HG03439 (cell line): ENCODE measurements around the gene EGLN1.
"Not testable (repeated sequence)": the region's sequence is repeated elsewhere in the genome, so short reads cannot be mapped to it uniquely, and the experiment has no call there.

Experiments used
- ATAC-seq: cut with Tn5 transposase; IDR thresholded peaks from one replicate; pipeline ENCODE4 v1.9.1; 2021; ENCODE audit warnings: mild to moderate bottlenecking, moderate library complexity; ENCODE audit not compliant: unreplicated experiment

EGLN1 gene

DNA sequence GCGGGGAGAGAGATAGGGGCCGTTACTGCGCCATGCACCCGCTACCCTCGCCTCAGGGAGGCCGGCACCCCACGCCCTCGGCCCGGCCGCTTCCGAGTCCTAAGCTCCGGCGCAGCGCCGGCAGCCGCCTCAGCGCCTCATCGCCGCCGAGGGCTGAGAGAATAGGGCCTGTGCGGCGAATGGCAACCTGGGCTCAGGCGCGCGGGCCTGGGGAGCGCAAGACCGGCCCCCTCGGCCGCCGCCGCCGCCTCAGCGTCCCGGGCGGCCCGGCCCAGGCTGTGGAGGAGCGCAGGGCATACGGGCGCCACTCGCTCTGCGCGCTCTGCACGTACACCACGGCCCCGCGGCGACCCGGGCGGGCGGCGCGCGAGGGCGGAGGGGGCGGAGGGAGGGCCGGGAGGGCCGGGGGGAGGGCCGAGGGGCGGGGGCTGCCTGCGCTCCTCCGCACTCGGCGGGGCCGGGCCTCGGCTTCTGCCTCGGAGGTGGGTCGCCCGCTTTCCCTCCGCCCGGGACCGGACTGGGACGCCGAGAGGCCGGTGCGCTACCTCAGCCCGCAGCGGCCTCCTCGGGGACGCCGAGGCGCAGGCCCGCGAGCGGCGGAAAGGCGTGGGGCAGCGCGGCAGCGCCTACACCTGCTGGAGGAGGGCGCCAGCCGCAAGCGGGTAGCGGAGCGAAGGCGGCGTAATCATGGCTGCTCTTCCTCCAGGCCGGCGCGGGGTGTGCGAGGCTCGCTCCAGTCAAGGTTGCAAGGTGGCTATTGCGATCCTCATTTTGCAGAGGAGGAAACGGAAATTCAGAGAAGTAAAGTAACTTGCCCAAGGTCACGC, at the start of gene EGLN1:
Gene EGLN1, minus strand, starts transcription at position 317 of the 827 bp plus-strand sequence. CDS start 399 bp downstream, outside the sequence.
- ATAC-seq = peak; percentile 82

DNA sequence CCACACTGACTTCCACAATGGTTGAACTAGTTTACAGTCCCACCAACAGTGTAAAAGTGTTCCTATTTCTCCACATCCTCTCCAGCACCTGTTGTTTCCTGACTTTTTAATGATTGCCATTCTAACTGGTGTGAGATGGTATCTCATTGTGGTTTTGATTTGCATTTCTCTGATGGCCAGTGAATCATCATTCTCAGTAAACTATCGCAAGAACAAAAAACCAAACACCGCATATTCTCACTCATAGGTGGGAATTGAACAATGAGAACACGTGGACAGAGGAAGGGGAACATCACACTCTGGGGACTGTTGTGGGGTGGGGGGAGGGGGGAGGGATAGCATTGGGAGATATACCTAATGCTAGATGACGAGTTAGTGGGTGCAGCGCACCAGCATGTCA, 49.4 kb upstream of the EGLN1 start:
- not testable (repeated sequence) for ATAC-seq

DNA sequence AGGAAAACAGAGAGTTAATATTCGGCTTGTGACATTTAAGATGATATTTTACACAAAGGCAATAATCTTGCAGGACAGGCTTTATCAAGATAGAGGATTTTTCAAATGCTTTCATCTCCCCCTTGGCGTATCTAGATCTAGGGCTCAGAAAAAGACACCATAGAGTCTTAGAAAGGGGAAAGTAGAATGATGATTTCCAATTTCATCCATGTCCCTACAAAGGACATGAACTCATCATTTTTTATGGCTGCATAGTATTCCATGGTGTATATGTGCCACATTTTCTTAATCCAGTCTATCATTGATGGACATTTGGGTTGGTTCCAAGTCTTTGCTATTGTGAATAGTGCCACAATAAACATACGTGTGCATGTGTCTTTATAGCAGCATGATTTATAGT, 48.9 kb upstream of the EGLN1 start:
- not testable (repeated sequence) for ATAC-seq

DNA sequence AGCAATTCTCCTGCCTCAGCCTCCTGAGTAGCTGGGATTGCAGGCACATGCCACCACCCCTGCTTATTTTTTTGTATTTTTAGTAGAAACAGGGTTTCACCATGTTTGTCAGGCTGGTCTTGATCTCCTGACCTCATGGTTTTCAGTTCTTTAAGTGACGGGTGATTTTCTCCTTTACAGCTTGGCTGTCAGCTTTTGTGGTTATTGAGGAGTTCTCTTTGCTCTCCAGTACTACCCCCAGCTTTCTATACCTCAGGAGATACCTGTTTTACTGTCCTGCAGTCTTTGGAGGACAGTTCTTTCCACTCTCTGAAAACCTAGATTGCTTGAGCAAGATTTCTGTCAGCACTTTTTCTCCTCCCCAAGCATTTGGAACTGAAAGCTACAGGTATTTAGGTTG, 45.9 kb upstream of the EGLN1 start:
- ATAC-seq = no peak

DNA sequence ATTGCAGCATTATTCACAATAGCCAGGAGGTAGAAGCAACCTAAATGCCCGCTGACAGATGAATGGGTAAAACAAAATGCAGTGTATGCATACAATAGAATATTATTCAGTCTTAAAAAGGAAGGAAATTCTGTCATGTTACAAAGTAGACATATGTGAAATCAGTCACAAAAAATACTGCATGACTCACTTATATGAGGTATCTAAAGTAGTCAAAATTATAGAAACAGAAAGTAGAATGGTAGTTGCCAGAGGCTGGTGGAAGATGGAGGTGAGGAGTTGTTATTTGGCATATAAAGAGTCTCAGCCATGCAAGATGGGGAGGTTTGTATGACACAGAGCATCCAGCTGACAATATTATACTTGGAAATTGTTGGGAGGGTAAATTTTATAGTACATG, 43.0 kb upstream of the EGLN1 start:
- no peak for ATAC-seq

DNA sequence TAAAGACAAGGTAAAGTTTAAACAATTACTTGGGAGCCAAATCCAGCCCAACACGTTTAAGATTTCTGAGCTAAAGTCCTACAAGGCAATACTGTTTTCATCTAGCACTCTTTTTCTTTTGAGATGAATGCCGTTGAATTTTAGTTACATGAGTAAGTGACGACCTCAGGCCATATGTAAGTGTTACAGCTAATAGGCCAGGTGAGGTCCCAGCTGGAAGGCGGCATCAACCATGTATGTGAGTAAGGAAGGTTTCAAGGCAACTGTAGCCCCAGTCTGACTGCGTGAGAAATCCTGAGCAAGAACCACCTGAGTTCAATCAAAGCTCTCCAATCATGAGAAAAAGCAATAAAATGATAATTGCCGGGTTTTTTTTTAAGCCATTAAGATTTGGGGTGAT, 41.5 kb upstream of the EGLN1 start:
- no peak for ATAC-seq

DNA sequence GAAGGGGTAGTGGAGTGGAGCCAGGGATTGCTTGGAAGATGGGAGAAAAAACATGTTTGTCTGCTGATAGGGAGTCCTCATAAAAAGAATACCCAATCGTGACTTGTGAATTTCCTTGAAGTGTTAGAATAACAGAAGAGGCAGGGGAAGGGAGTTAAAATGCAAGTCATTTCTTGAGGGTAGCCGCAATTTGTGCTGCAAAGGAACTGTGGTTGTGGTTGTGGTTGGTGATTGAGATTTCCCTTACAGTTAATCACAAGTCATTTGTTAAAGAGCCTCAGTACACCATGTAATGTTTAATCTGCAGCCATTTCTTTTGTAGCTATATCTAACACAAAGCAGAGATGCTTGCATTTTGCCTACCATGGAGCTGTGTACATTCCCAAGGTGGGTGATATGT, 38.5 kb upstream of the EGLN1 start:
- no peak for ATAC-seq

DNA sequence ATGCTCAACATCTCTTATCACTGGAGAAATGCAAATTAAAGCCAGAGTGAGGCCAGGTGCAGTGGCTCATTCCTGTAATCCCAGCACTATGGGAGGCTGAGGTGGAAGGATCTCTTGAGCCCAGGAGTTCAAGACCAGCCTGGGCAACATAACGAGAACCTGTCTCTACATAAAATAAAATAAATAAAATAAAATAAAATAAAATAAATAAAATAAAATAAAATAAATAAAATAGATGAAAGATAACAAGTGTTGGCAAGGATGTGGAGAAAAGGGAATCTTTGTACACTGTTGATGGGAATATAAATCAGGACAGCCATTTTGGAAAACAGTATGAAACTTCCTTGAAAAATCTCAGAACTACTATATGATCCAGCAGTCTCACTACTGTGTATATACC, 37.4 kb upstream of the EGLN1 start:
- not testable (repeated sequence) for ATAC-seq

DNA sequence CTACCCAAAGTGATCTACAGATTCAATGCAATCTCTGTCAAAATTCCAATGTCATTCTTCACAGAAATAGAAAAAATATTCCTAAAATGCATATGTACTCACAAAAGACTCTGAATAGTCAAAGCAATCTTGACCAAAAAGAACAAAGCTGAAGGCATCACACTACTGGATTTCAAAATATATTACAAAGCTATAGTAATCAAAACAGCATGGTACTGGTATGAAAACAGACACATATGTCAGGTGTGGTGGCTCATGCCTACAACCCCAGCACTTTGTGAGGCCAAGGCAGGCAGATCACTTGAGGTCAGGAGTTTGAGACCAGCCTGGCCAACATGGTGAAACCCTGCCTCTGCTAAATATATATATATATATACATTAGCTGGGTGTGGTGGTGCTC, 35.9 kb upstream of the EGLN1 start:
- ATAC-seq = not testable (repeated sequence)

DNA sequence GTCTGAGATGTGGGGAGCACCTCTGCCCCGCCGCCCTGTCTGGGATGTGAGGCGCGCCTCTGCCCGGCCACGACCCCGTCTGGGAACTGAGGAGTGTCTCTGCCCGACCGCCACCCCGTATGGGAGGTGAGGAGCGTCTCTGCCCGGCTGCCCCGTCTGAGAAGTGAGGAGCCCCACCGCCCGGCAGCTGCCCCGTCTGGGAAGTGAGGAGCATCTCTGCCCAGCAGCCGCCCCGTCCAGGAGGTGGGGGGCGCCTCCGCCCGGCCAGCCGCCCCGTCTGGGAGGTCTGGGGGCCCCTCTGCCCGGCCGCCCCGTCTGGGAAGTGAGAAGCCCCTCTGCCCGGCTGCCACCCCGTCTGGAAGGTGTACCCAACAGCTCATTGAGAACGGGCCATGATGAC, 32.0 kb upstream of the EGLN1 start:
- ATAC-seq = not testable (repeated sequence)

DNA sequence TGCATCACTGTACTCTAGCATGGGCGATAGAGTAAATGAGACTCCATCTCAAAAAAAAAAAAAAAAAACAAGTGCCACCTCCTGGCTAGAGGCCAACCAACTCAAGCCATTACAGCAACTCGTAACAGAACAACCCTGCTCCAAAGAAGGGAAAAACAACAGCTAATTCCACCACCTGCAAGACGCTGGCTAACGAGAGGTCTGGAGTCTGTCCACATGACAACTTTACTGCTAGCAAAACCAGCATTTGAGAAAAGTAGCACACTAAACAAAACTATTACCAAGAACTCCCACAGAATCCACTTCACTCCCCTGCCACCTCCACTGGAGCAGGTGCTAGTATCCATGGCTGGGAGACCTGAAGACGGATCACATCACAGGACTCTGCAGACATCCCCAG, 24.1 kb upstream of the EGLN1 start:
- no peak for ATAC-seq

DNA sequence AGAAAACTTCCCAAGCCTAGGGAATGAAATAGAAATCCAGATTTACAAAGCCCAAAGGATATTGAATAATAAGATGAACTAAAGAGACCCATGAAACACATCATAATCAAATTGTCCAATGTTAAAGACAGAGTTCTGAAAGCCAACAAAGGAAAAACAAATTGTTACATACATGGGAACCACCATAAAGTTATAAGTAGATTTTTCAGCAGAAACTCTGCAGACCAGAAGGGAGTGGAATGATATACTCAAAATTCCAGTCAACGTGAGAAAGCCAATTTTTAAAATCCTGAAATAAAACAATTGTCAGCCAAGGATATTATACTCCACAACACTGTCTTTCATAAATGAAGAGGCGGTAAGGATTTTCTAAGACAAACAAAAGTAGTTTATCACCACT, 22.0 kb upstream of the EGLN1 start:
- no peak for ATAC-seq

DNA sequence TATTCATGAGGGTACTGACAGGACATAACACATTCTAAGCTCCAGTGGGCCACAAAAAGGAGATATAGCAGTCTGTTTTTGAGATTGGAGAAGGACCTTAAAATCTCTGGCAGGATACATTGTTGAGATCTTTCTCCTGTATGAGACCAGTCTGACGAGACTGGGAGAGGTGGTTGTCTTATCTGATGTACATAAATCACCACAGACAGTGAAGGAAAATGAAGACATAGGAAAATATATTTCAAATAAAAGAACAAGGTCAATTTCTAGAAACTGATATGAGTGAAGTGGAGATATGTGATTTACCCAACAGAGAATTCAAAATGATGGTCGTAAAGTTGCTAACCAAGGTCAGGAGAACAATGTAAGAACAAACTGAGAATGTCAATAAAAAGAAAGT, 21.3 kb upstream of the EGLN1 start:
- ATAC-seq = no peak

DNA sequence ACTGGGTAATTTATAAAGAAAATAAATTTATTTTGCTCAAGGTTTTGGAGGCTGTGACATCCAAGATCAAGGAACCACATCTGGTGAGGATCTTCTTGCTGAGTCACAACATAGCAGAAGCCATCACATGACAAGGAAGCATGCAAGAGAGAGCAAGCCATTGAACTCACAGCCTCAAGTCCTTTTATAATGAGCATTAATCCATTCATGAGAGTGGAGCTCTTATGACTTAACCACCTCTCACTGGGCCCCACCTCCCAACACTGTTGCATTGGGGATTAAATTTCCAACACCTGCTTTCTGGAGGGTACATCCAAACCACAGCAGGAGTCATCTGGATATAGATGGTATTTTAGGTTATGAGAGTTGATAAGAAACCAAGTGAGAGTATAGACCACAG, 20.6 kb upstream of the EGLN1 start:
- ATAC-seq = no peak

DNA sequence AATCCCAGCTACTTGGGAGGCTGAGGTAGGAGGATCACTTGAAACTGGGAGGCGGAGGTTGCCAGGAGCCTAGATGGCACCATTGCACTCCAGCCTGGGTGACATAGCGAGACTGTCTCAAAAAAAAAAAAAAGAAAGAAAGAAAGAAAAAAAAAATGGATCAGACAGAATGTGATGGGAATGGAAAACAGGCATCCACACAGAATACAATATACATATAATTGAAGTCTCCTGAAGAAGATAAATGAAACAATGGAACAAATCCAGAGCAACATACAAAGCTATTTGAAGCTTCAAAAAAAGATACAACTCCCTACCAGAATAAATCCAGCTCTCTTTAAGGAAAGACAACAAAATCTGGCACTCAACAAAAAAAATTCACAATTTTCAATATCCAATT, 10.9 kb upstream of the EGLN1 start:
- ATAC-seq = no peak

DNA sequence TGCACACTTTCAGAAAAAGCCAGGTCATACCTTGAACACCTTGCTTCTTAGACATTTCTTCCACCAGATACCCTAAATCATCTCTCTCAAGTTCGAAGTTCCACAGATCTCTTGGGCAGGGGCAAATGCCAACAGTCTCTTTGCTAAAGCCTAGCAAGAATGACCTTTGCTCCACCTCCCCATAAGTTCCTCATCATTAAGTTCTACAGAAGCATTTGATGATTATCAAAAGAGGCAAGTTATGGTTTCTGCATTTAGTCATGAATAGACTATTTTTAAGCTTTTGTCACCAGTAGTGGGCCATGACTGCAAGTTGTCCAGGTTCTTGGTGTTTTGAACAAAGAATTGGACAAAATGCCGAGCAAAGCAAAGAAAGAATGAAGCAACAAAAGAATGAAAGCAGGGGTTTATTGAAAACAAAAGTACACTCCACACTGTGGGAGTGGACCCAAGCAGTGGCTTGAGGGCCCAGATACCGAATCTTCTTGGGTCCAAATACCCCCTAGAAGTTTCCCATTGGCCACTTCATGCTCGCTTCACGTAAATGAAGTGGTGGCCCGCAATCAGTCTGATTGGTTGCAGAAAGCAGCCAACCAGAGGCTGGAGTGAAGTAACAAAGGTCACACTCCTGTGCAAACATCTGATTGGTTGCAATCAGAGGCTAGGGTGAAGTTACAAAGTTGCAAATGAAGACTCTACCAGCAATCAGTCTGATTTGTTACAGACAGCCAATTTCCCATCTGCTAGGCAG, 9.8 kb upstream of the EGLN1 start:
- no peak for ATAC-seq

DNA sequence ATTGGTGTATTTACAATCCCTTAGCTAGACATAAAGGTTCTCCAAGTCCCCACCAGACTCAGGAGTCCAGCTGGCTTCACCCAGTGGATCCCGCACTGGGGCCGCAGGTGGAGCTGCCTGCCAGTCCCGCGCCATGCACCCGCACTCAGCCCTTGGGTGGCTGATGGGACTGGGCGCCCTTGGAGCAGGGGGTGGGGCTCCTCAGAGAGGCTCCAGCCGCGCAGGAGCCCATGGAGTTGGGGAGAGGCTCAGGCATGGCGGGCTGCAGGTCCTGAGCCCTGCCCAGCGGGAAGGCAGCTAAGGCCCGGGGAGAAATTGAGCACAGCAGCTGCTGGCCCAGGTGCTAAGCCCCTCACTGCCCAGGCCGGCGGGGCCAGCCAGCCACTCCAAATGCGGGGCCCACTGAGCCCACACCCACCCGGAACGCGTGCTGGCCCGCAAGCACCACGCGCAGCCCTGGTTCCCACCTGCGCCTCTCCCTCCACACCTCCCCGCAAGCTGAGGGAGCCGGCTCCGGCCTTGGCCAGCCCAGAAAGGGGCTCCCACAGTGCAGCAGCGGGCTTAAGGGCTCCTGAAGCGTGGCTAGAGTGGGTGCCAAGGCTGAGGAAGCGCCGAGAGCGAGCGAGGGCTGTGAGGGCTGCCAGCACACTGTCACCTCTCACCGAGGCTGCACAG, 8.7 kb upstream of the EGLN1 start:
- ATAC-seq = not testable (repeated sequence)

DNA sequence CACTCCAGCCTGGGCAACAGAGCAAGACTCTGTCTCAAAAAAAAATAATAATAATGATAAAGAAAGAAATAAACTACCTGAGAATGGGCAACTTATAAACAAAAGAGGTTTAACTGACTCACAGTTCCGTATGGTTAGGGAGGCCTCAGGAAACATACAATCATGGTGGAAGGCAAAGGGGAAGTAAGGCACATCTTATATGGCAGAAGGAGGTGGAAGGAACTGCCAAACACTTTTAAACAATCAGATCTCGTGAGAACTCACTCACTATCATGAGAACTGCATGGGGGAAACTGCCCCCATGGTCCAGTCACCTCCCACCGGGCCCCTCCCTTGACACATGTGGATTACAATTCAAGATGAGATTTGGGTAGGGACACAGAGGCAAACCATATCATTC, 6.3 kb upstream of the EGLN1 start:
- no peak for ATAC-seq

DNA sequence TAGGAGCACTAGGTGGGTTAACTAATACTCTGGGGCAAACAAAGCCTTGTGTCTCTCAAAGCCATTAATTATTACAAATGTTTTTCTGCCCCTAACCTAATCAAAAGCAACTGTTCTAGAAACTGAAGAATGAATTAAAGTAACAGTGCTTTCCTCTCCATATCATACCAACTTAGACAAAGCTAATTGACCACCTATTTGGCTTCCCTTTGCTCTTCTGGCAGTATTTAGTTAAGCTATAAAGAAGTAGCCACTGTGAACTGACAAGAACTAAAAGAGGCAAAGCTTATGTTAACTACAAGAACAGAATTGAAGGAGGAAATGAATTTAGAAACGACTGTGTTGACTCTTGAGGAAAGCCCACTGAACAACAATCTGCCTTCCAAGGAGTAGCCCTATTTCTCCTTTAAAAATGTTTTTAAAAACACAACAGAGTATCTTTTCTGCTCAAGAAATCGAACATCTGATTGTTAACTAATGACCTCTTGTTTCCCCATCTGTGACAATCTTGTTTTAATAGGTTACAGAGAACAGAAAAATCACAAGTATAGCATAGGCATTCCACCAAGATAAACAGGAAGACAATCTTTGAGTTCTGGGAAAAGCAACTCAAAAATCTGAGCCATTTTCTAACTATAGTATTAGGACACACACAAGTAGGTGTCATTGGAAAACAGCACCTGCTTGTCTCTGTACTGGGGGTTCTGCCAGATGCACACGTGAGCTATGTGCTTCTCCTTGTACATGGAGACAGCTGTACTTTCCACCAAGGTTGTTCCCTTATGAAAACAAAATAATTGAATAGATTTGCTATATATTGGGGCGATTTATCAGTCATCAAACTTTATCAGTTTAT, 3.1 kb upstream of the EGLN1 start:
- no peak for ATAC-seq

DNA sequence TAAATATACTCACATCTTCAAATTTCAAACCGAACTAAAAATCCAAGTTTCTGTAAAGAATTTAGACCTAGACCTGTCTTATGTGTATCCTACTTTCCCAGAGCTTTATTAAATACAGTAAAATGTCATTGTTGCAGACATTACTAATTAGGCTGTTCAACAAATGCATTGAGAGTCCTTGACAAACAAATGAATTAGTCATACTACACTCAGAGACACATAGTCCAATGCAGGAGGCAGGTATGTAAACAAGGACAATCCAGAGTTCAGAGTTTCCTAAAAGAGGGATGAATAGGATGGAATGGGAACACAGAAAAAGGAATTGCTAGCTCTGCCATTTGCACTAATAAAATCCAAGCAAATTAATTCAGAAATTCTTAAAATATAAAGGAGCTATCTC, 1.6 kb upstream of the EGLN1 start:
- no peak for ATAC-seq

DNA sequence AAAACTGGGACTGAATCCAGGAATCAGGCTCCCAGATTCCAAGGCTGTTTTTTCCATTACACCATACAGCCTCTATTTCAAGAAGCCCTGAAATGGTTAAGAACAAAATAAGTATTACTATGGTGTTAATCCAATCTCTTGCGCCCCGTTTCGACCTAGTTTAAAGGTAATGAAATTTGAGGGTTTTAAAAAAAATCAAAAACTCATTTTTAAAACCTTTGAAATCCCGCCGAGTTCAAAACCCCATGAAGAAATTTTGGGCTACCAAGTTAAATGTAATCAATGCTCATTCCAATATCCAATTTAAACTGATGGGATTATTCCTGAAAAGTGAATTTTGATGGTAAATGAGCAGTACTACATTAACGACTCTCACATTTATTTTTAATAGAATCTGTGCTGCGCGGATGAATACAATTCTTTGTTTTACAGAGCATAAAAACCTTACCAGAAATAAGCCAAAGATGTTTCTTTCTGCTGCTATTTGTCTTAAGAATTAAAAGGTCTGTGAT, 767 bp upstream of the EGLN1 start:
- ATAC-seq = no peak
